Nephron progenitor cell (in vitro differentiated cells): Measurements from ENCODE around the gene TTN.

Source experiments
- DNase-seq: peaks from one replicate; pipeline ENCODE4 v3.0.0; 2021
- H3K27ac Mint-ChIP-seq: 2 replicates; pipeline ENCODE4 v1.8.0; 2021; ENCODE audit warnings: mild to moderate bottlenecking, moderate library complexity, mixed read lengths
- H3K27me3 Mint-ChIP-seq: 2 replicates; pipeline ENCODE4 v1.8.0; 2021; ENCODE audit warnings: mild to moderate bottlenecking, low read depth, mixed read lengths; ENCODE audit not compliant: poor library complexity
- H3K36me3 Mint-ChIP-seq: 2 replicates; pipeline ENCODE4 v1.8.0; 2021; ENCODE audit warnings: low read depth, mixed read lengths
- H3K4me1 Mint-ChIP-seq: 2 replicates; pipeline ENCODE4 v1.8.0; 2021; ENCODE audit warnings: mixed read lengths
- H3K4me3 Mint-ChIP-seq: 2 replicates; pipeline ENCODE4 v1.8.0; 2021; ENCODE audit warnings: mild to moderate bottlenecking, moderate library complexity, mixed read lengths
- H3K9me3 Mint-ChIP-seq: 2 replicates; pipeline ENCODE4 v1.8.0; 2021; ENCODE audit warnings: mild to moderate bottlenecking, moderate library complexity, mixed read lengths
- TF ChIP-seq, protein P1 (sequence below): fragments of 200-600 bp; sonication (generic); IDR thresholded peaks from 2 replicates; pipeline ENCODE4 v1.5.0; 2021; ENCODE audit warnings: antibody characterized with exemption

Gene TTN

GRCh38 chr2:178807227-178808008 lies at the start of gene TTN:
TSS of gene TTN (minus strand) at chr2:178807423. CDS start at chr2:178804642, 2,781 bp downstream.
- H3K27ac Mint-ChIP-seq = no peak within 1 kb of the TSS
- no peaks in the 10 kb centered on the region for H3K27me3 Mint-ChIP-seq
- H3K4me3 Mint-ChIP-seq = no peak within 1 kb of the TSS
- no peak for DNase-seq
- TF ChIP-seq, protein P1, sequence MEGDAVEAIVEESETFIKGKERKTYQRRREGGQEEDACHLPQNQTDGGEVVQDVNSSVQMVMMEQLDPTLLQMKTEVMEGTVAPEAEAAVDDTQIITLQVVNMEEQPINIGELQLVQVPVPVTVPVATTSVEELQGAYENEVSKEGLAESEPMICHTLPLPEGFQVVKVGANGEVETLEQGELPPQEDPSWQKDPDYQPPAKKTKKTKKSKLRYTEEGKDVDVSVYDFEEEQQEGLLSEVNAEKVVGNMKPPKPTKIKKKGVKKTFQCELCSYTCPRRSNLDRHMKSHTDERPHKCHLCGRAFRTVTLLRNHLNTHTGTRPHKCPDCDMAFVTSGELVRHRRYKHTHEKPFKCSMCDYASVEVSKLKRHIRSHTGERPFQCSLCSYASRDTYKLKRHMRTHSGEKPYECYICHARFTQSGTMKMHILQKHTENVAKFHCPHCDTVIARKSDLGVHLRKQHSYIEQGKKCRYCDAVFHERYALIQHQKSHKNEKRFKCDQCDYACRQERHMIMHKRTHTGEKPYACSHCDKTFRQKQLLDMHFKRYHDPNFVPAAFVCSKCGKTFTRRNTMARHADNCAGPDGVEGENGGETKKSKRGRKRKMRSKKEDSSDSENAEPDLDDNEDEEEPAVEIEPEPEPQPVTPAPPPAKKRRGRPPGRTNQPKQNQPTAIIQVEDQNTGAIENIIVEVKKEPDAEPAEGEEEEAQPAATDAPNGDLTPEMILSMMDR = no peak
- H3K4me1 Mint-ChIP-seq = peaks cover 8% of the 10 kb centered on the region
- H3K9me3 Mint-ChIP-seq = no peaks in the 10 kb centered on the region
- H3K36me3 Mint-ChIP-seq = no peaks in the 10 kb centered on the region

- Mint-ChIP-seq H3K27ac (no peak overlapping the region), H3K36me3 (no peaks in the 10 kb centered on the region), H3K9me3 (no peaks in the 10 kb centered on the region), H3K4me1 (peaks cover 21% of the 10 kb centered on the region), H3K27me3 (no peaks in the 10 kb centered on the region), H3K4me3 (no peak overlapping the region)
- DNase-seq = no peak
- TF ChIP-seq, protein P1 = no peak
These were observed 47.9 kb upstream of the TTN start for GRCh38 chr2:178855151-178855550.

DNA sequence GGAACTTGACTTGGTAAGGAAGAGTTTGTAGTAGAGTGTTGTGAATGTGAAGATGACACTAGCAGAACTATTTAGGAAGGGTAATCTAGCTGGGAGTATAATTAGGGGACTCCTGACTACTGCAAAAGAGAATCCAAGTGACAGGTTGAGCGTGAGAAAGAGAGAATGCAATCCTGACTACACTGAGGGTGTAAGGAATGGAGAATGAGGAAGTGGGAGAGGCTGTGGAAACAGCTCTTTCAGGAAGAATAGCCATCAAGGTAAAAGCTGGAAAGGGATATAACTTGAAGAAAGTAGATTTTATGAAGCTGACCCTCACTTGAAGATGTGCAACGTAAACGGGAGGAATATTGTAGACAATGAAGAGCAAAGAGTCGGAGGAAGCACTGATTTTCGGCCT lies 41.1 kb upstream of the TTN start:
- H3K27ac Mint-ChIP-seq = no peak overlapping the region
- no peak for DNase-seq
- H3K4me3 Mint-ChIP-seq = no peak overlapping the region
- no peaks in the 10 kb centered on the region for H3K27me3 Mint-ChIP-seq
- TF ChIP-seq, protein P1 = no peak
- peaks cover 13% of the 10 kb centered on the region for H3K9me3 Mint-ChIP-seq
- peaks cover 10% of the 10 kb centered on the region for H3K36me3 Mint-ChIP-seq
- H3K4me1 Mint-ChIP-seq = peaks cover 14% of the 10 kb centered on the region

- H3K9me3 Mint-ChIP-seq = peaks cover 13% of the 10 kb centered on the region
- no peak overlapping the region for H3K4me3 Mint-ChIP-seq
- no peak overlapping the region for H3K27ac Mint-ChIP-seq
- DNase-seq = no peak
- TF ChIP-seq, protein P1 = no peak
- H3K4me1 Mint-ChIP-seq = peaks cover 5% of the 10 kb centered on the region
- H3K27me3 Mint-ChIP-seq = no peaks in the 10 kb centered on the region
- peaks cover 10% of the 10 kb centered on the region for H3K36me3 Mint-ChIP-seq
These were observed 39.2 kb upstream of the TTN start for GRCh38 chr2:178846458-178846802.

GRCh38 chr2:178845566-178846457 lies 38.6 kb upstream of the TTN start:
- H3K36me3 Mint-ChIP-seq = peaks cover 10% of the 10 kb centered on the region
- peaks cover 13% of the 10 kb centered on the region for H3K9me3 Mint-ChIP-seq
- no peak for DNase-seq
- TF ChIP-seq, protein P1 = no peak
- H3K27ac Mint-ChIP-seq = no peak overlapping the region
- peaks cover 5% of the 10 kb centered on the region for H3K4me1 Mint-ChIP-seq
- H3K27me3 Mint-ChIP-seq = no peaks in the 10 kb centered on the region
- no peak overlapping the region for H3K4me3 Mint-ChIP-seq
